Smooth muscle cell (in vitro differentiated cells): ENCODE data around the gene TIMM44. TPM values are rescaled to one million over a fixed set of nuclear protein-coding genes. Genes with fewer than 3 reads are reported as not detected.

Source experiments
- DNase-seq: peaks from one replicate; lab custom pipeline; 2025; ENCODE audit not compliant: unreplicated experiment; lab: John Stamatoyannopoulos, UW
- H2AFZ ChIP-seq: fragments of 200-600 bp; sonication (generic); 2 replicates; pipeline ENCODE4 v1.6.0; 2016; ENCODE audit warnings: antibody characterized with exemption, low read depth, mild to moderate bottlenecking
- H3F3A ChIP-seq: fragments of 200-600 bp; sonication (generic); 2 replicates; pipeline ENCODE4 v1.6.0; 2017; ENCODE audit warnings: antibody characterized with exemption, low read depth
- H3K27ac ChIP-seq: fragments of 200-600 bp; sonication (generic); 2 replicates; pipeline ENCODE4 v1.5.1; 2016; ENCODE audit warnings: low read depth, mild to moderate bottlenecking
- H3K27me3 ChIP-seq: fragments of 200-600 bp; sonication (generic); 2 replicates; pipeline ENCODE4 v1.6.1; 2016; ENCODE audit warnings: low read depth, mild to moderate bottlenecking
- H3K36me3 ChIP-seq: fragments of 200-600 bp; sonication (generic); 2 replicates; pipeline ENCODE4 v1.5.1; 2016; ENCODE audit warnings: low read depth
- H3K4me1 ChIP-seq: fragments of 200-600 bp; sonication (generic); 2 replicates; pipeline ENCODE4 v1.5.1; 2016; ENCODE audit warnings: low read depth
- H3K4me2 ChIP-seq: fragments of 200-600 bp; sonication (generic); 2 replicates; pipeline ENCODE4 v1.6.0; 2016; ENCODE audit warnings: mild to moderate bottlenecking
- H3K4me3 ChIP-seq: fragments of 200-600 bp; sonication (generic); 2 replicates; pipeline ENCODE4 v1.5.1; 2016; ENCODE audit warnings: mild to moderate bottlenecking
- H3K79me2 ChIP-seq: fragments of 200-600 bp; sonication (generic); 2 replicates; pipeline ENCODE4 v1.6.0; 2016; ENCODE audit warnings: low read depth, mild to moderate bottlenecking
- H3K9ac ChIP-seq: fragments of 200-600 bp; sonication (generic); 2 replicates; pipeline ENCODE4 v1.6.0; 2016; ENCODE audit warnings: low read depth
- H3K9me3 ChIP-seq: fragments of 200-600 bp; sonication (generic); replicated peaks from 2 replicates; pipeline ENCODE4 v1.5.1; 2016; ENCODE audit warnings: low read depth
- H4K20me1 ChIP-seq: fragments of 200-600 bp; sonication (generic); 2 replicates; pipeline ENCODE4 v1.6.0; 2016; ENCODE audit warnings: low read depth
- CTCF ChIP-seq: fragments of 200-600 bp; sonication (generic); IDR thresholded peaks from 2 replicates; pipeline ENCODE4 v1.5.1; 2017; ENCODE audit warnings: borderline replicate concordance, mild to moderate bottlenecking, antibody characterized with exemption; ENCODE audit not compliant: insufficient read depth, poor library complexity, severe bottlenecking
- WGBS: methylation state at CpG from one replicate; pipeline ENCODE4 v1.1.7; 2016; ENCODE audit warnings: low lambda C conversion rate; 5-methylcytosine and 5-hydroxymethylcytosine counted together
- polyA plus RNA-seq: library from polyadenylated mRNA; unstranded; fragments of >200 nt; fragmentation: Nextera tagmentation; extraction: Ambion mirVana; gene quantifications from 2 replicates; pipeline ENCODE4 v1.2.1, GENCODE V29; 2016
- total RNA-seq: library from RNA; depleted of rRNA; stranded (reverse); fragments of >200 nt; gene quantifications from 2 replicates; pipeline ENCODE4 v1.2.3, GENCODE V29; 2014

TIMM44 gene
- total and polyA plus RNA-seq, 2 experiments from 2014 or later: 21.8 to 25.1 TPM

- Histone ChIP-seq H3K9me3 (no peaks in the 10 kb centered on the region), H3K4me2 (peak overlapping the region; percentile 99), H4K20me1 (peaks cover 53% of the 10 kb centered on the region), H3K27ac (peak overlapping the region; percentile 33), H3K27me3 (no peaks in the 10 kb centered on the region), H3K79me2 (peaks cover 43% of the 10 kb centered on the region), H3K9ac (peak overlapping the region; percentile 90), H3K4me1 (peaks cover 14% of the 10 kb centered on the region), H2AFZ (no peak overlapping the region), H3K36me3 (no peaks in the 10 kb centered on the region), H3F3A (no peaks in the 10 kb centered on the region), H3K4me3 (peak overlapping the region; percentile 86)
- no peak for TF ChIP-seq CTCF
- peak; percentile 74 for DNase-seq
- WGBS: 33% methylated on average over 27 of the region's 68 CpGs
These were observed 39.1 kb downstream of the TIMM44 start for GRCh38 chr19:7904074-7905020.

- peak; percentile 100 for DNase-seq
- under 1% methylated on average over 67 of the region's 89 CpGs for WGBS
- TF ChIP-seq CTCF: peak; percentile 17
- peak within 1 kb of the TSS; percentile 24 for H2AFZ ChIP-seq
- peaks cover 44% of the 10 kb centered on the region for H4K20me1 ChIP-seq
- H3K79me2 ChIP-seq: peaks cover 43% of the 10 kb centered on the region
- peak within 1 kb of the TSS; percentile 90 for H3K9ac ChIP-seq
- H3K27ac ChIP-seq: peak within 1 kb of the TSS; percentile 66
- no peaks in the 10 kb centered on the region for H3K27me3 ChIP-seq
- peak within 1 kb of the TSS; percentile 86 for H3K4me3 ChIP-seq
- H3K4me1 ChIP-seq: peaks cover 14% of the 10 kb centered on the region
- no peaks in the 10 kb centered on the region for H3K9me3 ChIP-seq
- H3F3A ChIP-seq: no peaks in the 10 kb centered on the region
- peak within 1 kb of the TSS; percentile 99 for H3K4me2 ChIP-seq
- no peaks in the 10 kb centered on the region for H3K36me3 ChIP-seq
These were observed 40.0 kb downstream of the TIMM44 start, which contains the start of gene MAP2K7 for GRCh38 chr19:7903244-7904073. Gene MAP2K7 (plus strand): TSS chr19:7903877. CDS start chr19:7903945, 68 bp downstream.

- H4K20me1 ChIP-seq: peaks cover 38% of the 10 kb centered on the region
- WGBS: 42% methylated on average over 20 of the region's 20 CpGs
- peak overlapping the region; percentile 66 for H3K9ac ChIP-seq
- no peak for TF ChIP-seq CTCF
- no peaks in the 10 kb centered on the region for H3K27me3 ChIP-seq
- no peaks in the 10 kb centered on the region for H3K9me3 ChIP-seq
- DNase-seq: no peak
- H3K4me1 ChIP-seq: peaks cover 14% of the 10 kb centered on the region
- H3K79me2 ChIP-seq: peaks cover 43% of the 10 kb centered on the region
- H3K36me3 ChIP-seq: no peaks in the 10 kb centered on the region
- peak overlapping the region; percentile 51 for H3K4me3 ChIP-seq
- H2AFZ ChIP-seq: peak overlapping the region; percentile 24
- H3K4me2 ChIP-seq: peak overlapping the region; percentile 89
- peak overlapping the region; percentile 66 for H3K27ac ChIP-seq
- H3F3A ChIP-seq: no peaks in the 10 kb centered on the region
These were observed 40.6 kb downstream of the TIMM44 start for GRCh38 chr19:7902796-7903243.
